ENCODE results near the gene TMEM131. TPM values are rescaled to one million over a fixed set of nuclear protein-coding genes. Genes with fewer than 3 reads are reported as not detected.

The TMEM131 gene
- total and polyA plus RNA-seq, 2 experiments from 2014 or later: 9.2 to 22.7 TPM

DNA sequence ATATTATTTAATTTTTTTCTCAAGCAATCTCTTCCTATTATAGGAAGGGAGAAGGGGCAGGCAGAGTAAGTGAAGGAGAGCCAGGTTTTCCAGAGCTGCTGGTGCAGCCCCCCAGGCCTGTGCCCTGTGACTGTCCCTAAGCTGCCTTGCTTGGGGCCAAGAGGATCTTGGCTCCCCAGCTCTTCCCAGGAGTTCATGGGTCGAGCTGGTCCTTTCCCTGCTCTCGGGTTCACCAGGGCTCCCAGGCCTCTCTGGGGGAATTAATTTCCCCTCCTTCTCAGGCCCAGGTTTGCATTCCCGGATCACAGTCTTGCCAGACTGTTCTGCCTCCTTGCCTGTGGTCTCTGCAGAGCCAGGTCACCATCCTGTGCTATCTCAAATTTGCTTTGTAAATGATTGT lies 12.7 kb upstream of the TMEM131 start (continued):
- TF ChIP-seq, protein P1, sequence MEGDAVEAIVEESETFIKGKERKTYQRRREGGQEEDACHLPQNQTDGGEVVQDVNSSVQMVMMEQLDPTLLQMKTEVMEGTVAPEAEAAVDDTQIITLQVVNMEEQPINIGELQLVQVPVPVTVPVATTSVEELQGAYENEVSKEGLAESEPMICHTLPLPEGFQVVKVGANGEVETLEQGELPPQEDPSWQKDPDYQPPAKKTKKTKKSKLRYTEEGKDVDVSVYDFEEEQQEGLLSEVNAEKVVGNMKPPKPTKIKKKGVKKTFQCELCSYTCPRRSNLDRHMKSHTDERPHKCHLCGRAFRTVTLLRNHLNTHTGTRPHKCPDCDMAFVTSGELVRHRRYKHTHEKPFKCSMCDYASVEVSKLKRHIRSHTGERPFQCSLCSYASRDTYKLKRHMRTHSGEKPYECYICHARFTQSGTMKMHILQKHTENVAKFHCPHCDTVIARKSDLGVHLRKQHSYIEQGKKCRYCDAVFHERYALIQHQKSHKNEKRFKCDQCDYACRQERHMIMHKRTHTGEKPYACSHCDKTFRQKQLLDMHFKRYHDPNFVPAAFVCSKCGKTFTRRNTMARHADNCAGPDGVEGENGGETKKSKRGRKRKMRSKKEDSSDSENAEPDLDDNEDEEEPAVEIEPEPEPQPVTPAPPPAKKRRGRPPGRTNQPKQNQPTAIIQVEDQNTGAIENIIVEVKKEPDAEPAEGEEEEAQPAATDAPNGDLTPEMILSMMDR (conservative IDR thresholded peaks at IDR 0.05; ENCODE audit: low read depth in 2 of 2): no peak
- TF ChIP-seq, protein P2, sequence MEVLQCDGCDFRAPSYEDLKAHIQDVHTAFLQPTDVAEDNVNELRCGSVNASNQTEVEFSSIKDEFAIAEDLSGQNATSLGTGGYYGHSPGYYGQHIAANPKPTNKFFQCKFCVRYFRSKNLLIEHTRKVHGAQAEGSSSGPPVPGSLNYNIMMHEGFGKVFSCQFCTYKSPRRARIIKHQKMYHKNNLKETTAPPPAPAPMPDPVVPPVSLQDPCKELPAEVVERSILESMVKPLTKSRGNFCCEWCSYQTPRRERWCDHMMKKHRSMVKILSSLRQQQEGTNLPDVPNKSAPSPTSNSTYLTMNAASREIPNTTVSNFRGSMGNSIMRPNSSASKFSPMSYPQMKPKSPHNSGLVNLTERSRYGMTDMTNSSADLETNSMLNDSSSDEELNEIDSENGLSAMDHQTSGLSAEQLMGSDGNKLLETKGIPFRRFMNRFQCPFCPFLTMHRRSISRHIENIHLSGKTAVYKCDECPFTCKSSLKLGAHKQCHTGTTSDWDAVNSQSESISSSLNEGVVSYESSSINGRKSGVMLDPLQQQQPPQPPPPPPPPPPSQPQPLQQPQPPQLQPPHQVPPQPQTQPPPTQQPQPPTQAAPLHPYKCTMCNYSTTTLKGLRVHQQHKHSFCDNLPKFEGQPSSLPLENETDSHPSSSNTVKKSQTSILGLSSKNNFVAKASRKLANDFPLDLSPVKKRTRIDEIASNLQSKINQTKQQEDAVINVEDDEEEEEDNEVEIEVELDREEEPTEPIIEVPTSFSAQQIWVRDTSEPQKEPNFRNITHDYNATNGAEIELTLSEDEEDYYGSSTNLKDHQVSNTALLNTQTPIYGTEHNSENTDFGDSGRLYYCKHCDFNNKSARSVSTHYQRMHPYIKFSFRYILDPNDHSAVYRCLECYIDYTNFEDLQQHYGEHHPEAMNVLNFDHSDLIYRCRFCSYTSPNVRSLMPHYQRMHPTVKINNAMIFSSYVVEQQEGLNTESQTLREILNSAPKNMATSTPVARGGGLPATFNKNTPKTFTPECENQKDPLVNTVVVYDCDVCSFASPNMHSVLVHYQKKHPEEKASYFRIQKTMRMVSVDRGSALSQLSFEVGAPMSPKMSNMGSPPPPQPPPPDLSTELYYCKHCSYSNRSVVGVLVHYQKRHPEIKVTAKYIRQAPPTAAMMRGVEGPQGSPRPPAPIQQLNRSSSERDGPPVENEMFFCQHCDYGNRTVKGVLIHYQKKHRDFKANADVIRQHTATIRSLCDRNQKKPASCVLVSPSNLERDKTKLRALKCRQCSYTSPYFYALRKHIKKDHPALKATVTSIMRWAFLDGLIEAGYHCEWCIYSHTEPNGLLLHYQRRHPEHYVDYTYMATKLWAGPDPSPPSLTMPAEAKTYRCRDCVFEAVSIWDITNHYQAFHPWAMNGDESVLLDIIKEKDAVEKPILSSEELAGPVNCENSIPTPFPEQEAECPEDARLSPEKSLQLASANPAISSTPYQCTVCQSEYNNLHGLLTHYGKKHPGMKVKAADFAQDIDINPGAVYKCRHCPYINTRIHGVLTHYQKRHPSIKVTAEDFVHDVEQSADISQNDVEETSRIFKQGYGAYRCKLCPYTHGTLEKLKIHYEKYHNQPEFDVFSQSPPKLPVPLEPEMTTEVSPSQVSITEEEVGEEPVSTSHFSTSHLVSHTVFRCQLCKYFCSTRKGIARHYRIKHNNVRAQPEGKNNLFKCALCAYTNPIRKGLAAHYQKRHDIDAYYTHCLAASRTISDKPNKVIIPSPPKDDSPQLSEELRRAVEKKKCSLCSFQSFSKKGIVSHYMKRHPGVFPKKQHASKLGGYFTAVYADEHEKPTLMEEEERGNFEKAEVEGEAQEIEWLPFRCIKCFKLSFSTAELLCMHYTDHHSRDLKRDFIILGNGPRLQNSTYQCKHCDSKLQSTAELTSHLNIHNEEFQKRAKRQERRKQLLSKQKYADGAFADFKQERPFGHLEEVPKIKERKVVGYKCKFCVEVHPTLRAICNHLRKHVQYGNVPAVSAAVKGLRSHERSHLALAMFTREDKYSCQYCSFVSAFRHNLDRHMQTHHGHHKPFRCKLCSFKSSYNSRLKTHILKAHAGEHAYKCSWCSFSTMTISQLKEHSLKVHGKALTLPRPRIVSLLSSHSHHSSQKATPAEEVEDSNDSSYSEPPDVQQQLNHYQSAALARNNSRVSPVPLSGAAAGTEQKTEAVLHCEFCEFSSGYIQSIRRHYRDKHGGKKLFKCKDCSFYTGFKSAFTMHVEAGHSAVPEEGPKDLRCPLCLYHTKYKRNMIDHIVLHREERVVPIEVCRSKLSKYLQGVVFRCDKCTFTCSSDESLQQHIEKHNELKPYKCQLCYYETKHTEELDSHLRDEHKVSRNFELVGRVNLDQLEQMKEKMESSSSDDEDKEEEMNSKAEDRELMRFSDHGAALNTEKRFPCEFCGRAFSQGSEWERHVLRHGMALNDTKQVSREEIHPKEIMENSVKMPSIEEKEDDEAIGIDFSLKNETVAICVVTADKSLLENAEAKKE (CRISPR knock-in tag; IDR thresholded peaks at IDR 0.05): no peak
- TF ChIP-seq JUNB (IDR thresholded peaks at IDR 0.05; ENCODE audit: unreplicated experiment) (no peak), ZNF331 (CRISPR knock-in tag; IDR thresholded peaks at IDR 0.05; ENCODE audit: low read depth) (no peak)

DNA sequence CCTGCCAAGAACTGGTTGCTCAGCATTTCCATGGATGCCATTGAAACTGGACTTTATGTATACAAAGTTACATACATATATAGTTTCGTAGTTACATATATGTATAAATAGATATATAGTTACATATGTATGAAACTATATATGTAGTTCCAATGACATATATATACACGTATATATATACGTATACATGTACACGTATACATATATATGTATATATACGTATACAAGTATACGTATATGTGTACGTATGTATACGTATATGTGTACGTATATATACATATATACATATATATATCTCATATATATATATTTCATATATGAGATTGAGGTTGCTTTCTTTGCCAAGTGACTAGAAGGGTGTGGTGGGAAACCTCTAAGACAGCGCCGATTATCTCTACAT lies 10.6 kb upstream of the TMEM131 start:
- no peaks in the 10 kb centered on the region for H3K36me3 Mint-ChIP-seq (ENCODE audit: low read depth)
- no peaks in the 10 kb centered on the region for H3K9me2 ChIP-seq (ENCODE audit: insufficient read depth)
- no peak for DNase-seq (ENCODE audit: low spot score)
- TF ChIP-seq, protein P1 (conservative IDR thresholded peaks at IDR 0.05; ENCODE audit: low read depth in 2 of 2): no peak
- no peak for TF ChIP-seq CREB1 (CRISPR knock-in tag; IDR thresholded peaks at IDR 0.05; ENCODE audit: low read depth)
- TF ChIP-seq, protein P2 (CRISPR knock-in tag; IDR thresholded peaks at IDR 0.05): no peak

More for the DNA sequence above, 10.6 kb upstream of the TMEM131 start:
- no peak overlapping the region for H3K4me2 ChIP-seq
- Mint-ChIP-seq H3K27me3 (ENCODE audit: insufficient read depth, low read depth, poor library complexity) (peaks cover 3% of the 10 kb centered on the region), H3K4me1 (no peaks in the 10 kb centered on the region), H3K27ac (no peak overlapping the region), H3K4me3 (no peak overlapping the region), H3K9me3 (no peaks in the 10 kb centered on the region)
- H4K20me1 ChIP-seq (replicated peaks; ENCODE audit: insufficient read depth): no peaks in the 10 kb centered on the region
- no peaks in the 10 kb centered on the region for H3F3A ChIP-seq (replicated peaks; ENCODE audit: low read depth)
- H2AFZ ChIP-seq: no peak overlapping the region
- ATAC-seq: no peak
- H3K4me3 ChIP-seq: no peak overlapping the region
- no peaks in the 10 kb centered on the region for H3K79me2 ChIP-seq (replicated peaks; ENCODE audit: insufficient read depth)
- no peak overlapping the region for H3K27ac ChIP-seq (ENCODE audit: low read depth)
- H3K27me3 ChIP-seq (ENCODE audit: insufficient read depth): no peaks in the 10 kb centered on the region
- no peaks in the 10 kb centered on the region for H3K36me3 ChIP-seq (ENCODE audit: insufficient read depth)
- no peaks in the 10 kb centered on the region for H3K4me1 ChIP-seq (ENCODE audit: insufficient read depth)
